Measurements from ENCODE around the gene SERPINB6. TPM values are rescaled to one million over a fixed set of nuclear protein-coding genes. Genes with fewer than 3 reads are reported as not detected.
A peak's percentile ranks its signal among the peaks of the same experiment; 100 is the strongest.

SERPINB6 gene
- 100 to 1,000 TPM; 130 to 185 (median 155) TPM for total RNA-seq

- Histone ChIP-seq H3K27ac (peak within 1 kb of the TSS; percentile 96 to 99 (median 98)), H3K27me3 (no peaks in the 10 kb centered on the region), H3K9me3 (no peaks in the 10 kb centered on the region), H3K36me3 (no peaks in the 10 kb centered on the region), H3K4me3 (peak within 1 kb of the TSS; percentile 65 to 77 (median 74)), H3K4me1 (peaks cover 0 to 38% (median 12%) of the 10 kb centered on the region in 4 donors)
- 2 to 5% methylated on average over 23 to 28 of the region's 63 CpGs for WGBS, 2 donors
- peak; percentile 80 to 83 for DNase-seq (ENCODE audit: low spot score in 2 of 2)
- TF ChIP-seq CTCF (IDR thresholded peaks at IDR 0.05) (no peak), POLR2A (IDR thresholded peaks at IDR 0.05) (peak in 1 of 2 donors; percentile 48), EP300 (IDR thresholded peaks at IDR 0.05) (peak in 1 of 2 donors; percentile 79)
Measured at GRCh38 chr6:2971420-2972218, at the start of gene SERPINB6. TSS of gene SERPINB6 (minus strand) at chr6:2971567. CDS start at chr6:2959332, 12,235 bp downstream.

- no peak overlapping the region for H3K4me3 ChIP-seq
- H3K27ac ChIP-seq: no peak overlapping the region
- peaks cover 0 to 26% (median 10%) of the 10 kb centered on the region in 4 donors for H3K4me1 ChIP-seq
- peaks cover 0 to 55% (median 2%) of the 10 kb centered on the region in 3 donors for H3K36me3 ChIP-seq
- H3K27me3 ChIP-seq: no peaks in the 10 kb centered on the region
- TF ChIP-seq CTCF (IDR thresholded peaks at IDR 0.05) (no peak), POLR2A (IDR thresholded peaks at IDR 0.05) (no peak), EP300 (IDR thresholded peaks at IDR 0.05) (no peak)
- 84 to 94% methylated on average over 6 of the region's 6 CpGs for WGBS, 2 donors
- no peak for DNase-seq (ENCODE audit: low spot score in 2 of 2)
- H3K9me3 ChIP-seq: no peaks in the 10 kb centered on the region
Measured at GRCh38 chr6:3019749-3020320, 48.5 kb upstream of the SERPINB6 start.

DNA sequence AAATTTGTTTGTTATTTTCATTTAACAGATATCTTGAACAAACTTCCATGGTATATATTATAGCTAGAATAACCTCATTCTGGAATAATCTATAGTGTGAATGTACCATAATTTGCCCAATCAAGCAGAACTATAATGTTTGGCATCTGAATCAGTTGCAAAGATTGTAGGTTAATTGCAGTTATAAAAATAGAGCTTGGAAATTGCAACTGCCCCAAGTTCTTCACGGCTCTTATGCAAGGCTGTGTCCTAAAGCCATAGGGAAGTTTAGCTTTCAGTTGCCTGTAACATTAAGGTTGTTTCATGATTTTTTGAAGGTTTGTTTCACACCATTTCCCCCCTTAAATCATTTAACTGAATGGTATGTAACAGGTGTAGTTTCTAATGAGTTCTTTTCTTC is 47.7 kb upstream of the SERPINB6 start:
- H3K27me3 ChIP-seq: no peaks in the 10 kb centered on the region
- peaks cover 0 to 63% (median 2%) of the 10 kb centered on the region in 3 donors for H3K36me3 ChIP-seq
- WGBS, 2 donors: 67 to 69% methylated on average over 1 of the region's 1 CpG

DNA sequence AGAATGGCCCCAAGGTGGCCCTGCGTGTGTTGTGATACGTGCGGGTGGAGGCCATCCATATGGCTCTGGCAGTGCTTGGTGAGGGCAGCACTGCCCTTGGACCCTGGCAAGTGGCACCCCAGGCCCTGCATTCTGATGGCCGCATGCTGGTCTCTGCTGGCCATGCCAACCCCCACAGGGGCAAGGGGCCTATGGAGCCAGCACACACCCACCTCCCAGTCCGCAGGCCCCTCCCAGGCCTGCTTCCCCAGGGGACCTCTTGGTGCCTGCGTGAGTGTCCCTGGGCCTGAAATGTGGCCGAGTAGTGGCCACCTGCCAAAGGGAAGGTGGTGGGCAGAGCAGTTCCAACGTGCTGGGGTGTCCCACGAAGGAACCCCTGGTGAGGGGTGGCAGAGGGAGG is 45.9 kb upstream of the SERPINB6 start:
- Histone ChIP-seq H3K4me1 (peaks cover 0 to 3% (median 0%) of the 10 kb centered on the region in 4 donors), H3K36me3 (peaks cover 0 to 78% (median 2%) of the 10 kb centered on the region in 3 donors)
- 83 to 90% methylated on average over 8 to 9 of the region's 9 CpGs for WGBS, 2 donors

More for the DNA sequence above, 47.7 kb upstream of the SERPINB6 start:
- Histone ChIP-seq H3K4me1 (peaks cover 0 to 18% (median 5%) of the 10 kb centered on the region in 4 donors), H3K4me3 (no peak overlapping the region), H3K27ac (no peak overlapping the region), H3K9me3 (no peaks in the 10 kb centered on the region)
- TF ChIP-seq POLR2A (IDR thresholded peaks at IDR 0.05) (no peak), CTCF (IDR thresholded peaks at IDR 0.05) (no peak), EP300 (IDR thresholded peaks at IDR 0.05) (no peak)
- no peak for DNase-seq (ENCODE audit: low spot score in 2 of 2)

More for the DNA sequence above, 45.9 kb upstream of the SERPINB6 start:
- Histone ChIP-seq H3K27ac (no peak overlapping the region), H3K9me3 (peaks cover 0 to 3% (median 0%) of the 10 kb centered on the region in 4 donors), H3K27me3 (no peaks in the 10 kb centered on the region), H3K4me3 (no peak overlapping the region)
- no peak for DNase-seq (ENCODE audit: low spot score in 2 of 2)
- TF ChIP-seq EP300 (IDR thresholded peaks at IDR 0.05) (no peak), CTCF (IDR thresholded peaks at IDR 0.05) (no peak), POLR2A (IDR thresholded peaks at IDR 0.05) (no peak)

Data from tibial nerve (tissue), 4 donors.